GM23338 (cell line): Measurements from ENCODE around the gene ETV1. TPM values are rescaled to one million over a fixed set of nuclear protein-coding genes. Genes with fewer than 3 reads are reported as not detected.

Source experiments
- ATAC-seq: fragments of 200-7000 bp; cut with Tn5 transposase; 3 replicates; pipeline ENCODE4 v1.9.1; 2020
- DNase-seq: peaks from one replicate; pipeline ENCODE4 v3.0.0-alpha.2; 2015; ENCODE audit warnings: low spot score
- H2AFZ ChIP-seq: fragments of 200-600 bp; sonication (generic); 2 replicates; pipeline ENCODE4 v1.8.0; 2016; ENCODE audit warnings: antibody characterized with exemption, mild to moderate bottlenecking, moderate library complexity
- H3F3A ChIP-seq: fragments of 200-600 bp; sonication (generic); replicated peaks from 2 replicates; pipeline ENCODE4 v1.8.0; 2017; ENCODE audit warnings: antibody characterized with exemption, mixed run types, low read depth
- H3K27ac ChIP-seq: fragments of 200-600 bp; sonication (generic); 2 replicates; pipeline ENCODE4 v1.6.1; 2016; ENCODE audit warnings: low read depth
- H3K27me3 ChIP-seq: fragments of 200-600 bp; sonication (generic); 2 replicates; pipeline ENCODE4 v1.8.0; 2016; ENCODE audit warnings: mild to moderate bottlenecking, mixed run types, moderate library complexity; ENCODE audit not compliant: insufficient read depth
- H3K36me3 ChIP-seq: fragments of 200-600 bp; sonication (generic); 2 replicates; pipeline ENCODE4 v1.8.0; 2016; ENCODE audit warnings: mild to moderate bottlenecking; ENCODE audit not compliant: insufficient read depth
- H3K4me1 ChIP-seq: fragments of 200-600 bp; sonication (generic); 2 replicates; pipeline ENCODE4 v1.8.0; 2016; ENCODE audit warnings: mild to moderate bottlenecking, moderate library complexity; ENCODE audit not compliant: insufficient read depth
- H3K4me2 ChIP-seq: fragments of 200-600 bp; sonication (generic); 2 replicates; pipeline ENCODE4 v1.7.1; 2017; ENCODE audit warnings: mixed run types
- H3K4me3 ChIP-seq: fragments of 200-600 bp; sonication (generic); 2 replicates; pipeline ENCODE4 v1.6.1; 2016; ENCODE audit warnings: mixed run types
- H3K79me2 ChIP-seq: fragments of 200-600 bp; sonication (generic); replicated peaks from 2 replicates; pipeline ENCODE4 v1.8.0; 2017; ENCODE audit warnings: mild to moderate bottlenecking; ENCODE audit not compliant: insufficient read depth
- H3K9me2 ChIP-seq: fragments of 200-600 bp; sonication (generic); 2 replicates; pipeline ENCODE4 v1.8.0; 2017; ENCODE audit not compliant: insufficient read depth
- H4K20me1 ChIP-seq: fragments of 200-600 bp; sonication (generic); replicated peaks from 2 replicates; pipeline ENCODE4 v1.8.0; 2017; ENCODE audit warnings: mild to moderate bottlenecking; ENCODE audit not compliant: insufficient read depth
- H3K27ac Mint-ChIP-seq: 2 replicates; pipeline ENCODE4 v1.8.0; 2020; ENCODE audit warnings: inconsistent platforms, mild to moderate bottlenecking, moderate library complexity, mixed read lengths
- H3K27me3 Mint-ChIP-seq: 3 replicates; pipeline ENCODE4 v1.8.0; 2022; ENCODE audit warnings: low read depth, mild to moderate bottlenecking, moderate library complexity, mixed read lengths, inconsistent platforms; ENCODE audit not compliant: insufficient read depth, poor library complexity
- H3K36me3 Mint-ChIP-seq: 3 replicates; pipeline ENCODE4 v1.8.0; 2021; ENCODE audit warnings: low read depth, mild to moderate bottlenecking, inconsistent platforms, moderate library complexity, mixed read lengths
- H3K4me1 Mint-ChIP-seq: 3 replicates; pipeline ENCODE4 v1.8.0; 2020; ENCODE audit warnings: mild to moderate bottlenecking, inconsistent platforms, mixed read lengths
- H3K4me3 Mint-ChIP-seq: 3 replicates; pipeline ENCODE4 v1.8.0; 2021; ENCODE audit warnings: moderate library complexity, mild to moderate bottlenecking, inconsistent platforms, mixed read lengths
- H3K9me3 Mint-ChIP-seq: 3 replicates; pipeline ENCODE4 v1.8.0; 2020; ENCODE audit warnings: moderate library complexity, mild to moderate bottlenecking, inconsistent platforms, mixed read lengths
- CTCF ChIP-seq, 2 experiments: fragments of 200-600 bp in 1 of 2; sonication (generic) in 1 of 2; conservative IDR thresholded peaks; 2 replicates each; pipeline versions ENCODE4 v1.5.1 to v1.6.1; 2016 to 2017; ENCODE audit warnings: antibody characterized with exemption in 2 of 2, low read depth in 2 of 2, mild to moderate bottlenecking in 2 of 2, moderate library complexity in 1 of 2
- JUNB ChIP-seq: IDR thresholded peaks from one replicate; pipeline ENCODE4 v1.6.1; 2016; ENCODE audit warnings: antibody characterized with exemption; ENCODE audit not compliant: unreplicated experiment
- NANOG ChIP-seq: IDR thresholded peaks from 2 replicates; pipeline ENCODE4 v1.6.1; 2016; ENCODE audit warnings: antibody characterized with exemption, borderline replicate concordance
- POLR2AphosphoS5 ChIP-seq: IDR thresholded peaks from 2 replicates; pipeline ENCODE4 v1.6.1; 2016; ENCODE audit warnings: antibody characterized with exemption, low read depth
- STAT1 ChIP-seq: IDR thresholded peaks from one replicate; pipeline ENCODE4 v1.6.1; 2016; ENCODE audit warnings: antibody characterized with exemption; ENCODE audit not compliant: unreplicated experiment
- ZNF114 ChIP-seq: fragments of 250-450 bp; sonication (Bioruptor Pico); IDR thresholded peaks from 2 replicates; pipeline ENCODE4 v1.5.0; 2020; ENCODE audit warnings: mild to moderate bottlenecking, moderate library complexity
- ZNF331 ChIP-seq: fragments of 250-450 bp; sonication (Bioruptor Pico); IDR thresholded peaks from 2 replicates; pipeline ENCODE4 v1.5.0; 2020; ENCODE audit warnings: low read depth, mild to moderate bottlenecking, moderate library complexity
- ZNF462 ChIP-seq: fragments of 250-450 bp; sonication (Bioruptor Pico); IDR thresholded peaks from 2 replicates; pipeline ENCODE4 v1.5.0; 2020; ENCODE audit warnings: mild to moderate bottlenecking, moderate library complexity
- polyA plus RNA-seq: library from polyadenylated mRNA; unstranded; fragments of >200 nt; fragmentation: Nextera tagmentation; extraction: Ambion mirVana; gene quantifications from 2 replicates; pipeline ENCODE4 v1.2.1, GENCODE V29; 2016
- total RNA-seq: library from RNA; depleted of rRNA; stranded (reverse); fragments of >200 nt; shearing (Covaris generic); gene quantifications from 2 replicates; pipeline ENCODE4 v1.2.3, GENCODE V29; 2014
- TF ChIP-seq, protein P1 (sequence below): IDR thresholded peaks from 2 replicates; pipeline ENCODE4 v1.6.1; 2016; ENCODE audit warnings: antibody characterized with exemption
- TF ChIP-seq, protein P2 (sequence below): IDR thresholded peaks from one replicate; pipeline ENCODE4 v1.6.1; 2018; ENCODE audit warnings: antibody characterized with exemption; ENCODE audit not compliant: unreplicated experiment

ETV1 gene
- total and polyA plus RNA-seq, 2 experiments from 2014 or later = 49.4 to 61.9 TPM

GRCh38 chr7:13880789-13881188 is 108.7 kb downstream of the ETV1 start (continued):
- no peak for TF ChIP-seq CTCF (conservative IDR thresholded peaks at IDR 0.05; ENCODE audit: low read depth in 2 of 2)
- TF ChIP-seq, protein P1, sequence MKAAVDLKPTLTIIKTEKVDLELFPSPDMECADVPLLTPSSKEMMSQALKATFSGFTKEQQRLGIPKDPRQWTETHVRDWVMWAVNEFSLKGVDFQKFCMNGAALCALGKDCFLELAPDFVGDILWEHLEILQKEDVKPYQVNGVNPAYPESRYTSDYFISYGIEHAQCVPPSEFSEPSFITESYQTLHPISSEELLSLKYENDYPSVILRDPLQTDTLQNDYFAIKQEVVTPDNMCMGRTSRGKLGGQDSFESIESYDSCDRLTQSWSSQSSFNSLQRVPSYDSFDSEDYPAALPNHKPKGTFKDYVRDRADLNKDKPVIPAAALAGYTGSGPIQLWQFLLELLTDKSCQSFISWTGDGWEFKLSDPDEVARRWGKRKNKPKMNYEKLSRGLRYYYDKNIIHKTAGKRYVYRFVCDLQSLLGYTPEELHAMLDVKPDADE = no peak
- no peak for TF ChIP-seq NANOG
- TF ChIP-seq JUNB = no peak
- no peak for TF ChIP-seq STAT1

DNA sequence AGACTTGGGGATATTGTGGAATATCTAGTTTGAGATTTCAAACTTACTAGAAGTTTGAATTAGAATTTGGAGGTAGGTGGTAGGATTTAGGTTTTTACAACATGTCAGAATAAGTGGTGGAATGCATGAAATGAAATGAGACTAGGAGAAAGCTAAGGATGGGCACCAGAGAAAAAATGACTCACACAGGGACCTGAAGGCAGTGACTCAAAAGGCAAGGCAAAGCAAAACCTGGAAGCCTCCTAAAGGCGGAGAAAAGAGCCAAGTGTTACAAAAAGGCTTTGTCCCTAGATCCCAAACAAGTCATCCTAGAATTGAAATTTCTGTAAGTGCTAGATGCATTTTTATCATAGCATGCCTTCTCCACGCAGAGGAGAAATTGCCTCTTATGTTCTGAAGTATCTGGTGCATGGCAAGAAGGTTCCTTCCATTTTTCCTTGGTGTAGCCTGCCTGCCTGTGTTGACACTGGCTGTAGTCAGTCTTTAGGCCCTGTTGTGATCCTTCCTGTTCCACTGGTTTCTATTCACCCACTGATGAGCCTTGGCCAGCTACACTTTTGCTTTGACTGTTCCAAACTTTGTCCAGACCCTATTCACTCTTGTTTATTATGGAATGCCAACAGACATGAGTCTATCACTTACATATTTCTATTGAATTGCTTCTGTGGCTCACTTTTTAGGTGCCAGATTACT is 109.3 kb downstream of the ETV1 start:
- TF ChIP-seq ZNF114 (no peak), JUNB (no peak), POLR2AphosphoS5 (no peak), ZNF331 (CRISPR knock-in tag) (no peak), ZNF462 (no peak)
- TF ChIP-seq, protein P2, sequence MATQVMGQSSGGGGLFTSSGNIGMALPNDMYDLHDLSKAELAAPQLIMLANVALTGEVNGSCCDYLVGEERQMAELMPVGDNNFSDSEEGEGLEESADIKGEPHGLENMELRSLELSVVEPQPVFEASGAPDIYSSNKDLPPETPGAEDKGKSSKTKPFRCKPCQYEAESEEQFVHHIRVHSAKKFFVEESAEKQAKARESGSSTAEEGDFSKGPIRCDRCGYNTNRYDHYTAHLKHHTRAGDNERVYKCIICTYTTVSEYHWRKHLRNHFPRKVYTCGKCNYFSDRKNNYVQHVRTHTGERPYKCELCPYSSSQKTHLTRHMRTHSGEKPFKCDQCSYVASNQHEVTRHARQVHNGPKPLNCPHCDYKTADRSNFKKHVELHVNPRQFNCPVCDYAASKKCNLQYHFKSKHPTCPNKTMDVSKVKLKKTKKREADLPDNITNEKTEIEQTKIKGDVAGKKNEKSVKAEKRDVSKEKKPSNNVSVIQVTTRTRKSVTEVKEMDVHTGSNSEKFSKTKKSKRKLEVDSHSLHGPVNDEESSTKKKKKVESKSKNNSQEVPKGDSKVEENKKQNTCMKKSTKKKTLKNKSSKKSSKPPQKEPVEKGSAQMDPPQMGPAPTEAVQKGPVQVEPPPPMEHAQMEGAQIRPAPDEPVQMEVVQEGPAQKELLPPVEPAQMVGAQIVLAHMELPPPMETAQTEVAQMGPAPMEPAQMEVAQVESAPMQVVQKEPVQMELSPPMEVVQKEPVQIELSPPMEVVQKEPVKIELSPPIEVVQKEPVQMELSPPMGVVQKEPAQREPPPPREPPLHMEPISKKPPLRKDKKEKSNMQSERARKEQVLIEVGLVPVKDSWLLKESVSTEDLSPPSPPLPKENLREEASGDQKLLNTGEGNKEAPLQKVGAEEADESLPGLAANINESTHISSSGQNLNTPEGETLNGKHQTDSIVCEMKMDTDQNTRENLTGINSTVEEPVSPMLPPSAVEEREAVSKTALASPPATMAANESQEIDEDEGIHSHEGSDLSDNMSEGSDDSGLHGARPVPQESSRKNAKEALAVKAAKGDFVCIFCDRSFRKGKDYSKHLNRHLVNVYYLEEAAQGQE = no peak
- no peak; the same call in 2 of the 3 replicates for ATAC-seq
- H3F3A ChIP-seq = no peaks in the 10 kb centered on the region
- peaks cover 5% of the 10 kb centered on the region; the same call in 2 of the 3 replicates for H3K4me1 Mint-ChIP-seq
- no peak overlapping the region for H3K4me3 Mint-ChIP-seq
- peaks cover 1% of the 10 kb centered on the region for H3K27me3 Mint-ChIP-seq
- no peaks in the 10 kb centered on the region for H3K4me1 ChIP-seq
- no peaks in the 10 kb centered on the region for H3K27me3 ChIP-seq
- H2AFZ ChIP-seq = no peak overlapping the region; the same call in 1 of the 2 replicates
- H3K27ac ChIP-seq = no peak overlapping the region
- peak overlapping the region; percentile 56; the same call in 1 of the 2 replicates for H3K27ac Mint-ChIP-seq
- H3K79me2 ChIP-seq = no peaks in the 10 kb centered on the region
- no peak overlapping the region for H3K4me2 ChIP-seq
- no peaks in the 10 kb centered on the region for H3K9me2 ChIP-seq
- no peak overlapping the region for H3K4me3 ChIP-seq
- no peaks in the 10 kb centered on the region for H3K36me3 Mint-ChIP-seq
- no peaks in the 10 kb centered on the region for H4K20me1 ChIP-seq
- no peaks in the 10 kb centered on the region for H3K9me3 Mint-ChIP-seq
- DNase-seq = no peak
- no peaks in the 10 kb centered on the region for H3K36me3 ChIP-seq
